Stimulated activated CD4-positive, alpha-beta T cell treated with anti-CD3 and anti-CD28 coated beads, Interleukin-1b, Interleukin-23, amount 100 ng/mL, for 48 hours (primary cell): ENCODE measurements around the gene NELFCD.
"Not testable (repeated sequence)": the region's sequence is repeated elsewhere in the genome, so short reads cannot be mapped to it uniquely, and the experiment has no call there.

ENCODE experiments used
- DNase-seq: peaks from one replicate; pipeline ENCODE4 v3.0.0-alpha.2; 2020

The NELFCD gene

GRCh38 chr20:58975353-58975752 is 5.7 kb upstream of the NELFCD start:
- no peak for DNase-seq

GRCh38 chr20:58976061-58976730 is 4.9 kb upstream of the NELFCD start:
- DNase-seq, result no peak

- DNase-seq, result no peak
These were observed 2.5 kb upstream of the NELFCD start for GRCh38 chr20:58978351-58979190.

GRCh38 chr20:58981628-58982364 is 740 bp downstream of the NELFCD start:
- no peak for DNase-seq

- DNase-seq, result no peak
These were observed 1.5 kb downstream of the NELFCD start for GRCh38 chr20:58982406-58983114.

GRCh38 chr20:58983115-58983468 is 2.0 kb downstream of the NELFCD start:
- DNase-seq, result not testable (repeated sequence)

GRCh38 chr20:58984691-58985090 is 3.6 kb downstream of the NELFCD start:
- DNase-seq, result no peak

GRCh38 chr20:58985656-58986055 is 4.6 kb downstream of the NELFCD start:
- DNase-seq, result no peak

- no peak for DNase-seq
These were observed 5.4 kb downstream of the NELFCD start for GRCh38 chr20:58986286-58986967.

- no peak for DNase-seq
These were observed 6.0 kb downstream of the NELFCD start for GRCh38 chr20:58986968-58987517.

GRCh38 chr20:58987790-58988564 is 6.9 kb downstream of the NELFCD start:
- DNase-seq, result no peak

GRCh38 chr20:58988565-58988882 is 7.5 kb downstream of the NELFCD start:
- DNase-seq, result no peak

- no peak for DNase-seq
These were observed 8.1 kb downstream of the NELFCD start for GRCh38 chr20:58989196-58989595.

- DNase-seq, result no peak
These were observed 9.8 kb downstream of the NELFCD start for GRCh38 chr20:58990651-58991445.

- DNase-seq, result no peak
These were observed 10.7 kb downstream of the NELFCD start for GRCh38 chr20:58991715-58992114.

- no peak for DNase-seq
These were observed 11.9 kb downstream of the NELFCD start for GRCh38 chr20:58992911-58993310.

GRCh38 chr20:58993332-58994248 is 12.5 kb downstream of the NELFCD start:
- DNase-seq, result no peak

GRCh38 chr20:58994390-58995159 is 13.5 kb downstream of the NELFCD start:
- DNase-seq, result no peak
